ENCODE results near the gene RAX. TPM values are rescaled to one million over a fixed set of nuclear protein-coding genes. Genes with fewer than 3 reads are reported as not detected.

RAX gene
- total RNA-seq, 2 donors from 2014 or later: 0.23 to 0.40 TPM

- Histone ChIP-seq H3K4me1 (replicated peaks) (no peaks in the 10 kb centered on the region), H3K4me3 (no peak overlapping the region), H3K9me3 (no peaks in the 10 kb centered on the region), H3K27me3 (replicated peaks; ENCODE audit: insufficient read depth) (peaks cover 4% of the 10 kb centered on the region), H3K36me3 (no peaks in the 10 kb centered on the region), H3K27ac (no peak overlapping the region)
- DNase-seq (ENCODE audit: low spot score): no peak
- intact Hi-C loops (cut with DNase I): no loop called here
- WGBS: 77% methylated on average over 4 of the region's 4 CpGs
- TF ChIP-seq POLR2A (IDR thresholded peaks at IDR 0.05) (no peak), POLR2AphosphoS5 (IDR thresholded peaks at IDR 0.05) (no peak), CTCF (IDR thresholded peaks at IDR 0.05) (no peak)
Observed at GRCh38 chr18:59301929-59302328, 28.7 kb upstream of the RAX start.

- WGBS: 57% methylated on average over 3 of the region's 3 CpGs
- no peaks in the 10 kb centered on the region for H3K4me1 ChIP-seq (replicated peaks)
- no peak overlapping the region for H3K27ac ChIP-seq
- no peak overlapping the region for H3K4me3 ChIP-seq
- DNase-seq (ENCODE audit: low spot score): no peak
- no peaks in the 10 kb centered on the region for H3K9me3 ChIP-seq
- TF ChIP-seq POLR2A (IDR thresholded peaks at IDR 0.05) (no peak), CTCF (IDR thresholded peaks at IDR 0.05) (no peak), POLR2AphosphoS5 (IDR thresholded peaks at IDR 0.05) (no peak)
- peaks cover 4% of the 10 kb centered on the region for H3K27me3 ChIP-seq (replicated peaks; ENCODE audit: insufficient read depth)
- no peaks in the 10 kb centered on the region for H3K36me3 ChIP-seq
- intact Hi-C loops (cut with DNase I): no loop called here
Observed at GRCh38 chr18:59300676-59301285, 27.5 kb upstream of the RAX start.

GRCh38 chr18:59298871-59299270, 25.6 kb upstream of the RAX start:
- no peak overlapping the region for H3K27ac ChIP-seq
- 66% methylated on average over 8 of the region's 8 CpGs for WGBS
- no peaks in the 10 kb centered on the region for H3K4me1 ChIP-seq (replicated peaks)
- intact Hi-C loops (cut with DNase I): no loop called here
- no peaks in the 10 kb centered on the region for H3K9me3 ChIP-seq
- H3K36me3 ChIP-seq: no peaks in the 10 kb centered on the region
- H3K4me3 ChIP-seq: no peak overlapping the region
- no peak for DNase-seq (ENCODE audit: low spot score)
- TF ChIP-seq POLR2AphosphoS5 (IDR thresholded peaks at IDR 0.05): no peak
- TF ChIP-seq CTCF (IDR thresholded peaks at IDR 0.05): no peak
- no peak for TF ChIP-seq POLR2A (IDR thresholded peaks at IDR 0.05)
- H3K27me3 ChIP-seq (replicated peaks; ENCODE audit: insufficient read depth): peaks cover 4% of the 10 kb centered on the region

GRCh38 chr18:59293317-59293716, 20.1 kb upstream of the RAX start:
- H3K4me1 ChIP-seq (replicated peaks): no peaks in the 10 kb centered on the region

More at GRCh38 chr18:59293317-59293716, 20.1 kb upstream of the RAX start:
- intact Hi-C loops (cut with DNase I): no loop called here
- H3K27me3 ChIP-seq (replicated peaks; ENCODE audit: insufficient read depth): no peaks in the 10 kb centered on the region
- no peaks in the 10 kb centered on the region for H3K9me3 ChIP-seq
- H3K27ac ChIP-seq: no peak overlapping the region
- no peaks in the 10 kb centered on the region for H3K36me3 ChIP-seq
- DNase-seq (ENCODE audit: low spot score): no peak
- no peak overlapping the region for H3K4me3 ChIP-seq
- TF ChIP-seq POLR2A (IDR thresholded peaks at IDR 0.05): no peak
- TF ChIP-seq POLR2AphosphoS5 (IDR thresholded peaks at IDR 0.05): no peak
- TF ChIP-seq CTCF (IDR thresholded peaks at IDR 0.05): no peak
